Stimulated activated CD4-positive, alpha-beta T cell treated with anti-CD3 and anti-CD28 coated beads, Interleukin-1b, Interleukin-23, amount 100 ng/mL, for 48 hours (primary cell): ENCODE measurements around the gene TRERF1.
"Not testable (repeated sequence)": the region's sequence is repeated elsewhere in the genome, so short reads cannot be mapped to it uniquely, and the experiment has no call there.

ENCODE experiments used
- DNase-seq: peaks from one replicate; pipeline ENCODE4 v3.0.0-alpha.2; 2020

The TRERF1 gene

DNA sequence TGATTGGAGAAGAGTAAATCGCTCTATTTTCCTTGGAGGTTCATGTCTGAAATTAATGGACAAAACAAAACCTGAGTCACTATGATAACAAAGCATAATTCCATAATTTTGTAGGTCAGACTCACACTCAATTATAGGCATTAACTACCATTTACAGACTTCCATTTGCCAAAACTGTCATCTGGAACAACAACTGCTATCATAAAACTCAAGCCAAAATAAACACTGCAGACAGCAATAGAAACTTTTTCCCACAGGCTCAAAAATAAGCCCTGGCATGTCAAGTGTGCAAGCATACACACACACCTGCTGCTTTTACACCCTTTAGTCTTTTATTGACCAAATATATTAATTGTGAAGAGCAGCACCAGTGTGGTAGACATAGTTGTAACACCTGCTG, 241.2 kb downstream of the TRERF1 start:
- DNase-seq = no peak

DNA sequence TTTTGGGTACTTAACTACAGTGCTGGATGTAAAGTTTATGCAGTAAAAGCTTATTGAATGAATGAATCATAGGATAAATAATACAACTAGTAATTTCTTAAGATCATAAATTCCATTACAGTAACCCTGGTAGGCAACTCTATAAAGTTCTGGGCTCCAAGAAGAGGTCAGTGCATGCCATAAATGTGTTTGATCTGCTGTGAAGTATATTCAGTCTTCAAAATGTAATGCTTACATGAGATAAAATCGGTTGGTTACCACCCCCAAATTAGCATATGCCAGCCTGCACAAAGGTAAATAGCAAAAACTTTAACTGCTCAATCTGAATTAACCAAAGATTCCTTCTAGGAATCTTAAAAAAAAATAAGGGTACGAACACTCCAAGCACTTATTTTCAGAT, 244.2 kb downstream of the TRERF1 start:
- DNase-seq = not testable (repeated sequence)

DNA sequence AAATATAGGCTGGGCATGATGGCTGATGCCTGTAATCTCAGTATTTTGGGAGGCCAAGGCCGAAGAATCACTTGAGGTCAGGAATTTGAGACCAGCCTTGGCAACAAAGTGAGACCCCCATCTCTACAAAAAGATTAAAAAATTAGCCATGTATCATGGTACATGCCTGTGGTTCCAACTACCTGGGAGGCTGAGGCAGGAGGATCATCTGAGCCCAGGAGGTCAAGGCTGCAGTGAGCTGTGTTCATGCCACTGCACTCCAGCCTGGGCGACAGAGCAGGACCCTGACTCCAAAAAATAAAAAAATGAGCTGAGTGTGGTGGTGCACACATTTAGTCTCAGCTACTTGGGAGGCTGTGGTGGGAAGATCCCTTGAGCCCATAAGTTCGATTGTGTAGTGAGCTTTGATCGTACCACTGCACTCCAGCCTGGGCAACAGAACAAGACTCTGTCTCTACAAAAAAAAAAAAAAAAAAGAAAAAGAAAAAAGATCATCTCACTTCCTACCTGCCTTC, 246.9 kb downstream of the TRERF1 start:
- DNase-seq = no peak

DNA sequence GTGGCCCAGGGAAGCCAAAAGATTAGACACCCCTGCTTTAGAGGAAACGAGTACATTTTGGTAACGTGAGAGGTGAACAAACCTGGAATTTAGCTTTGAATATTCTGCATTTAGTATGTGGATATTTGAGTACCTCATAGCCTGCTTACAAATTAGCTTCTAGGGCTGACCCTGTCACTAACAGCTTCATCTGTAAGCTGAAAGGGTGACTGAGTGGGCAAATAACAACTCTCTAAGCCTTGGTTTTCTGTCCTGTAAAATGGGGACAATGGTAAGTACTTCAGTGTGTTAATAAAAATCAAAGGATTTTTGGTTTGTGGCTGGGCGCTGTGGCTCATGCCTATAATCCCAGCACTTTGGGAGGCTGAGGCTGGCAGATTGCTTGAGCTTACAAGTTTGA, 248.5 kb downstream of the TRERF1 start:
- no peak for DNase-seq

DNA sequence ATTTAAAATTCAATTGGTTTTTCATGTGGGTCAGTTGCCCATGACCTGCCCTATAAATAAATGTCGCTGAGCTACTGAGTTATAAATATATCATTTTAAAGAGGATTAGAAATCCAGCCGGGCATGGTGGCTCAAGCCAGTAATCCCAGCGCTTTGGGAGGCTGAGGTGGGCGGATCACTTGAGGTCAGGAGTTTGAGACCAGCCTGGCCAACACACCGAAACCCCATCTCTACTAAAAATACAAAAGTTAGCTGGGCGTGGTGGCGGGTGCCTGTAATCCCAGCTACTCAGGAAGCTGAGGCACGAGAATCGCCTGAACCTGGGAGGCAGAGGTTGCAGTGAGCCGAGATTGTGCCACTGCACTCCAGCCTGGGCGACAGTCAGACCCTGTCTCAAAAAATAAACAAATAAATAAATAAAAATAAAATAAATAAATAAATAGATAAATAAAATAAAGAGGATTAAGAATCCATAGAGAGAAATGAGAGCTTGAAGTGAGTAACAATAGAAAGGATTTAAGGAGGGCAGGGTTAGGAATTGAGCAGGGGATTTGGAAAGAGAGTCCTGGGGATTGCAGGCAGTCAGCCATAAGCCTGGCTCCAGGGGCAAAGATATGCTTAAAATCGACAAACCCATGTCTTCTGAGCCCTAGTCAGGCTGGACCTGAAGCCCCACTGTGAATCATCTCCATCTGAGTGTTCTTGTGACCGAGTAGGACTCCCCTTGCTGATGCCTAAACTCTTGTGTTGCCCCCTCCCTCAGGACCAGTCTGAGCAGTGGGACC, 249.4 kb downstream of the TRERF1 start:
- not testable (repeated sequence) for DNase-seq

DNA sequence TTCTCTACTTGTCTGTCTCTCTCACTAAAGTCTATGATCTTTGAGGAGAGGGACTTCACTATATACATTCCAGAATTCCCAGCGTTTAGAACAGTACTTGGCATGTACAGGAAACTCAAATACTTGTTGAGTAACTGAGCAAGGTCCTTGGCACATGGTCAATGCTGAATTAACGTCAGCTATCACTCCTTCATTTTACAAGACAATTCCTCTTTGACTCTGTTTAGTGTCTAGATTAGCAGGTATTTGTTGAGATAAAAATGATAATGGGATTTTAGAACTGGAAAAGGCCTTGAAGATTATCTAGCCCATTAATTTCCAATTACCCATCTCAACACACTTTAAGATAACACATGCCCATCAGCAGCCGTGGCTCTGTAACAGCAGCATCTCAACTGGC, 250.3 kb downstream of the TRERF1 start:
- DNase-seq = no peak

DNA sequence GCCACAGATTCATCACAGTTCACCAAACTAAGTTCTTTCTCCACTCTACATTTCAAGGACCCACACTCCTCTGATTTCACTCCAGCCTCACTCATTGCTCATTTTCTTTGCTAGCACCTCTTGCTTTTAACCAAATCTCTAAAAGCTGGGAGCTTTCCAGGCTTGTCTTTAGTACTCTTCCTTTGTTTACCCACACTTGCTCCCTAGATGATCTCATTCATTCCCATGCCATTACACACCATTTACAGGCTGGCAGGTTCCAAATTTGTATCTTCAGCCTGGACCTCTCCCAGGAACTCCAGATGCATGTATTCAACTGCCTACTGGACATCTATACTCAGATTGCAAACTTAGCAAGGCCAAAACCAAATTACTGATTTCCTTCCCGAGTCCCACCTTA, 251.7 kb downstream of the TRERF1 start:
- DNase-seq = no peak

DNA sequence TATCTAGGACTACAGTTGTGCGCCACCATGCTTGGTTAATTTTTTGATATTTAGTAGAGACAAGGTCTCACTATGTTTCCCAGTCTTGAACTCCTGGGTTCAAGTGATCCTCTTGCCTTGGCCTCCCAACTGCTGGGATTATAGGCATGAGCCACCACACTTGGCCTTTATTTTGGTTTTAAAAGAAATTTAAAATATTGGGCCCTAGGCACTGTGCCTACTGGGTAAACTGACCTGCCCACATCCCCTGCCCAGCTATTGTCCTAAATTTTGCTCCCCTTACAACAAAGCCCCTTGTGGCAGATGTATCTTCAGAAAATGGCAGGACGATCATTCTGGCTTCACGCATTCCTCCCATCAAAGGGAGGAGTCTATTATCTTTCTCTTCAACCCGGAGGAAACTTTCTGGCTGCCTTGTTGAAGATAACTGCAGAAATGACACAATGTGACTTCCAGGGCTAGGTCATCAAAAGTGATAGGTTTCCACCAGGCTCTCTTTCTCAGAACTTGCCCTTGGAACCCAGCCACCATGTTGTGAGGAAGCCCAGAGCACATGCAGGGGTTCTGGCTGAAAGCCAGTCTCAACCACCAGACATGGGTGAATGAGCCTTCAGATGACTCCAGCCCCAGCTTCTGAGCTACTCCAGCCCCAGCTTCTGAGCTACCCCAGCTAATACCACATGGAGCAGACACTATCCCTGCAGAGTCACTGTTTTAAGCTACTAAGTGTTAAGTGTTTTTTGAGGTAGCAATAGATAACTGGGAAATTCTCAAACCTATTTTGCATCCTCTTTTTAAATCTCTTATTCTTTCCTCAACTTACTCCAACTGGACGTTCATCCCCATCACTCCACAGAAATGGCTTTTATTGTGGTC, 252.4 kb downstream of the TRERF1 start:
- no peak for DNase-seq

DNA sequence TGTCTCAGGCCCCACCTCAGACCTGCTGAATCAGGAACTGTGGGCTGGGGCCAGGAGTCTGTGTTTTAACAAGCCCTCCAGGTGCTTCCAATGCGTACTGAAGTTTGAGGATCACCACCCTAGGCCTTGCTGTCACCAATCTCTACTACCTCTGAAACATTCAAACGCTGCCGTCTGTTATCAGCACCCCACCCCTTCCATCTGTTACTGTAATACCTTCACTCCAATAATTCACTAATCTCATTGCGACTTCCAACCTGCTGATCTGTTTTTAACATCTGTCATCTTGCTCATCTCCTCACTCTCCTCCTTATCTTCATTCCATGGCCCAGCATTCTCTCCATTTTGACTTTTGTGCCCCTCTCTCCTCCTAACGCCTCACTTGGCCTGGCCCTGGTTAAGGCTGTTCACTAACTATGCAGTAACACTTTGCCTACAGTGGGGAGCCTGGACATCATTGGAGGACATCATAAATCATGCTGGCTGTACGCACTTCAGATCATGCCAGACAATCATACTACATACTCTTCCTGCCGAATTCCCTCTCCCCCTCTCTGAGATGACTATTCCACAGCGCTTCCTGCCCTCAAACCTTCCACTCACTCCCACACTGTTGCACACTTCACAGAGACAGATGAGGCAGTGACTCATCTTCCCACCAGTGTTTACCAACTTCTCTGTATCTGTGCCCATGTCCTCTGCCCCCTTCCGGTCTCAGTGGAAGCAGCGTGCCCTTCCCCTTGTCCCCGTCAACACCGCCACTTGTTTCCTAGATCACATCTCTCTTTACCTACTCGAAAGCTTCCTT, 254.0 kb downstream of the TRERF1 start:
- DNase-seq = peak; percentile 16

DNA sequence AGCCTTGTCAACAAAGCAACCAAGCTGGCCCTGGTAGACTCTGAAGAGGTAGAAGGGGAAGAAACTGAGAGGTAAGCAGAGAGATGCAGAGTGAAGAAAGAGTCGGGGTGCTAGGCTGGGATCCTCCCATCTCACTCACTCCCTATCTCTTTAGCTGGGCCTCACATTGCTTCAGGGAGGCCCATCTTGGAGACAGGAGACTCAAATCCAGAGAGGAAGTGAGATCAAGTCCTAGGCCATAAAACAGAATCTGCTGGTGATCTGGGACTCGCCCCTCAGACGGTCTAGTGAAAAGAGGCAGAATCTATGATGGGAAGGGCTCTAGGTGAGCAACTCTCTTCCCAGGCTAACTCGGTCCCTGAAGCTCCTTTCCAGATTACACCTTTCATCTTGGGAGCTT, 256.3 kb downstream of the TRERF1 start:
- no peak for DNase-seq

DNA sequence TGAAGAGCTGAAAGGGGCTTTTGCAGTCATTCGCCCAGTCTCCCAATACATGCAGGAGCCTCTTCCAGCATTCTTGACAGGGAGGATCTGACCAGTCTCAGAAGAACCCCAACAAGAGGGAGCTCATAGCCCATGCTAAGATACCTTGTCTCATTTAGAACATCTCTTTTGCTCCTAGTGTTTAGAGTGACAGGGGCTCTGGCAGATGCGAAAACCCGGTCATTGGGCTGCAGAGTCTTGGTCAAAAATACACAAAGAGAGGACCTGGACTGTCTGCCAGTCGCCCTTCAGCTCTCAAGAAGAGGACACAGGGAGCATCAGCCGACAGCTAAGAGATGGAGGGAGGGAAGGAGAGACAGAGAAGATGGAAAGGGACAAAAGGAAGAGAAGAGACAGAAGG, 257.7 kb downstream of the TRERF1 start:
- no peak for DNase-seq

DNA sequence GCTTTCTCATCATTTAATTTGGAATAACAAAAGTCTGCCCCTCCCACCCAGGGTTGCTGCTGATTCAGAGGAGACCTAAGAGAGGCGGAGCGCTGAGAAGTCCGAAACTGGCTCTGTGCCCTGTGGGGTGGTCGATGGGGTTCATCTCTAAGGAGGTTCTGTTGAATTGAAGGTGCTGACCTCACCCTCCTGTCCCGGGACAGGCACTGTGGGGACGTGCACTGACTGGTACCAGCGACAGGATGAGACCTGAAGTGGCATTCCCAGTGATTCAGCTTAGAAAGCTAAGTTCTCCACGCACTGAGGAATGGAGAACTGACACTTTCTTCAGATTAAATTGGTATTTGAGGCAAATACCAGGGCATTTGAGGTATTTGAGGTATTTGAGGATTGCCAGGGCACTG, 258.2 kb downstream of the TRERF1 start:
- DNase-seq = no peak

DNA sequence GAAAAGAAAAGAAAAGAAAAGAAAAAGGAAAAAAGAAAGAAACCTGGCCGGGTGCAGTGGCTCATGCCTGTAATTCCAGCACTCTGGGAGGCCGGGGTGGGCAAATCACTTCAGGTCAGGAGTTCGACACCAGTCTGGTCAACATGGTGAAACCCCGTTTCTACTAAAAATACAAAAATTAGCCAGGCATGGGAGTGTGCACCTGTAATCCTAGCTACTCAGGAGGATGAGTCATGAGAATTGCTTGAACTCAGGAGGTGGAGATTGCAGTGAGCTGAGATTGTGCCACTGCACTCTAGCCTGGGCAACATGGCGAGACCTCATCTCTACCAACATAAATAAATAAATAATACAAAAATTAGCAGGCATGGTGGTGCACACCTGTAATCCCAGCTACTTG, 259.3 kb downstream of the TRERF1 start:
- DNase-seq = not testable (repeated sequence)

DNA sequence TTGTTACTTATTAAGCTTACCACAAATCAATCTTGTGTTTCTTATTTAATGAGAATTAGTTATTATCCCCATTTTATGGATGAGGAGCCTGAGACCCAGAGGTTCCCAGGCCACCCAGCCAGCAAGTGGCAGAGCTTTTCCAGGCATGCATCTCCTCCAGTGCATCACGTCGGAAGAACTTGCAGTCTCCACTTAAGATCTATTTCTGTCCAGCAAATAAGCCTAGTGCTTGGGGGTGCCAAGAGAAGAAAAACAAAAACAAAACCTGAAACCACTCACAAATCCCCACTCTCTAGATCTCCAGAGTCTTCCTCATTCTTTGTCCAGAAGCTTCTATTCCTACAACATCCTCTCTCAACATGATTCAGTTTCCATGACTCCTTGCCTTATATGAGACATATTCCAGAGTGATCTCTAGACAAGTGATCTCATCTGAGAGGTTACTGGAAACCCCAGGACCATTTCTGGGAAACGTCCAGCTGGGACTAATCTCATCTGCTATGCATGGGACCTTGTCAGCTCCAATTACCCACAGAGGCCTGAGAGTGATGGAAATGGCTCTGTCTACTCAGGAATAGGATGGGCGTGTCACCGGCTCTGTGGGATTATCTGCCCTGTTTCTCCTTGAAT, 261.1 kb downstream of the TRERF1 start:
- no peak for DNase-seq

DNA sequence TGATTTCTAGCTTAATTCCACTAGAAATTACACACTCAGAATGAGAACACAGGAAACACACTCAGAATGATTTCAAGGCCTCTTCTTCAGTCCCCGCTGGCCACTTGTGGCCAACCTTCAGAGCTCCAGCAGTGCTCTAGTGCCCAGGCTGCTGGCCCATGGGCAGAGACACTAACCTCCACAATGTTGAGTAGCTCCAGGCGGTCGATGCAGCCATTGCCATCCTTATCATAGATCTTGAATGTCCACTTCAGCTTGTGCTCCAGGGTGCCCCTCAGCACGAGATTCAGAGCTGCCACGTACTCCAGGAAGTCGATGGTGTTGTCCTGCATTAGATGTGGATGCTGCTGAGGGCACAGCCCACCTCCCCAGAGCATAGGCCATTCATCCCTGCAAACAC, 263.3 kb downstream of the TRERF1 start:
- no peak for DNase-seq

DNA sequence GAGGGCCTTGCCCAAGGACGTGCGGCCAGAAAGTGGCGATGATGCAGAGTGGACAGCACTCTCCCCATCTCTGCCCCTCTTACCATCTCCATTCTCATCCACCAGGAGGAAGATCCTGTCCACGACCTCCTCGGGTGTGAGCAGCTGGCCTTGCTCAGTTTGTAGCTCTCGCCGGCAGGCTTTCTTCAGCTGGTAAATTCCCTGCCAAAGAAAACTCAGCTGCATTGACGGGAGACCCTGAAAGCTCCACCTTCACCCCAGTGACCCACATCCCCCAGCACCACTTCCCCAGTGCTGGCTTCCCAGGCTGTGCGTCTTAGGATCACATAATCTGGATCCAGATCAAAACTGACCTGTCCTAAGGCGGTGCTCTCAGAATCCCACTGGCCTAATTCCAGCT, 266.1 kb downstream of the TRERF1 start:
- no peak for DNase-seq

DNA sequence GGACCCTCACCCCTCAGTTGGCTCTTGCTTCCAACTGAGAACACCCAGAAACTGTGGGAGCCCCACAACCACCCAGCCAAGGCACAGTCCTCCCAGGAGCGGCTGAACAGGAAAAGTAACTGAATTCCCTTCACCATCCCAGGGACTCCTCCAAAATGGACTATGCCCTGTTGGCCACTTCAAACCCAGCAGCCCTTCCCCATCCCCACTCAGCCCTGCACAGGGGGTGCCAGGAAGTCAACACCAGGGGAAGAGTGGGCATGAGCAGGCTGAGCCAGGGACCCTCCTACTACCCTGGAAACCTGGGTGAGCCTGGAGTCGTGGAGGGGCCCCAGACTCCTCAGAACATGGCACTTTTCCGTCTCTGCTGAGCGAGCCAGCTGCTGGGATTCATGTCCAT, 267.3 kb downstream of the TRERF1 start:
- no peak for DNase-seq

DNA sequence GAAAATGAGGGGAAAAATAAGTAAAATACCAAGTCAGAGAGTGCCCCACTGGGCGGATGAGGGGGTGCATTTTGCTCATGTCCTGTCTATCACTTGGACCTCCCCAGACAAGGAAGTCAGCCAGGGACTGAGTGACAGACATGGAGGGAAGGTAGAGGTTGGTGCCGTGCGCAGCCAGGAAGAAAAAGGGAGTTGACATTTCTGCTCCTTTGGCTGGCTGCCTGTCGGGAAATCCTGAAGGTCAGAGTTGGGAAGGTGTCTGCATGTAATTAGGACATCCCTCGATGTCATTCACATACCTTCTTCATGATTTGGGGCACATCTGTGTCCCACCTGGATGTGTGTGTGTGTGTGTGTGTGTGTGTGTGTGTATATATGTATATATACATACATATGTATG, 269.6 kb downstream of the TRERF1 start:
- no peak for DNase-seq

DNA sequence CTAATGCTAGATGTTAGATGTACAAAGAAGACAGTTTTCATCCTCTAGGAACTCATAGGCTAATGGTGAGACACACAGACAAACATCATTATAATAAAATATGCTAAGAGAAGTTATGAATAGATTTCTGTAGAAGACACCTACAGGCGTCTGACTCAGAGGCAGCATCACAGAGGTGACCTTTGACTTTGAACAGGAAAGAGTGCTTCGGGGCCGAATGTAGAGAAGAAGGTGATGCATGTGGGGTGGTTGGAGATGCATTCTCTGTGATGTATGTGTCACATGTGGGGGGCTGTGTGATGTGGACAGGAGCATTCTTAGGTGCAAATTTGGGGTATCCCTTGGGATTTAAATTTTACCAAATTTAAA, 271.8 kb downstream of the TRERF1 start:
- DNase-seq = peak; percentile 66

DNA sequence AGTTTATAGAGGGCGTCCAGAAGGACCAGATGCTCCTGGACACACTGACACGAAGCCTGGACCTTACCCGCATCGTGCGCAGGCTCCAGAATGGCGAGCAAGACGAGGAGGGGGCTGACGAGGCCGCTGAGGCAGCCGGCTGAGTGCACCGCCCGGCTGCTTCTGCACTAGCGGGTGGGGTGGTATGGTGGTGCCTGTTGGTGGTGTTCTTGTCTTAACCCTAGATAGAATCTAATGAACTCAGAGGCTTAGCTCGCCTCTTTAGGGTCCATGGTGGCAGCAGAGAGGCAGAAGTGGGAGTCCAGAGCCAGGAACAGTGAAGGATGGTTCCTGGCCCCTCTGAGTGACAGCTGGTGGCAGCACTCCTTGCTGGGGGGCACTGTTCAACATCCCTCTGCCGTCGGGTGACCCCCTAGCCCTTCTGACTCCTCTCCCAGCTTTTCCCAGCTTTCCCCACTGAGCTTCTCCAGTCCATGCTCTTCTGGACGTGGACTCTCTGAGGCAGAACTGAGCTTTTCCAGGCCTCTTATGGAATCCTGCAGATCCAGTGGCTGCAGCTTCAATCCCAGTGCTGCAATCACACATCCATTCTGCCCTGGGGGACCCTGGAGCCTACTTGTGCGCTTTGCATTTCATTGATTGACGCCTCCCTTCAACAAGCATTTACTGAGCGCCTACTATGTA, 272.3 kb downstream of the TRERF1 start:
- DNase-seq = no peak

DNA sequence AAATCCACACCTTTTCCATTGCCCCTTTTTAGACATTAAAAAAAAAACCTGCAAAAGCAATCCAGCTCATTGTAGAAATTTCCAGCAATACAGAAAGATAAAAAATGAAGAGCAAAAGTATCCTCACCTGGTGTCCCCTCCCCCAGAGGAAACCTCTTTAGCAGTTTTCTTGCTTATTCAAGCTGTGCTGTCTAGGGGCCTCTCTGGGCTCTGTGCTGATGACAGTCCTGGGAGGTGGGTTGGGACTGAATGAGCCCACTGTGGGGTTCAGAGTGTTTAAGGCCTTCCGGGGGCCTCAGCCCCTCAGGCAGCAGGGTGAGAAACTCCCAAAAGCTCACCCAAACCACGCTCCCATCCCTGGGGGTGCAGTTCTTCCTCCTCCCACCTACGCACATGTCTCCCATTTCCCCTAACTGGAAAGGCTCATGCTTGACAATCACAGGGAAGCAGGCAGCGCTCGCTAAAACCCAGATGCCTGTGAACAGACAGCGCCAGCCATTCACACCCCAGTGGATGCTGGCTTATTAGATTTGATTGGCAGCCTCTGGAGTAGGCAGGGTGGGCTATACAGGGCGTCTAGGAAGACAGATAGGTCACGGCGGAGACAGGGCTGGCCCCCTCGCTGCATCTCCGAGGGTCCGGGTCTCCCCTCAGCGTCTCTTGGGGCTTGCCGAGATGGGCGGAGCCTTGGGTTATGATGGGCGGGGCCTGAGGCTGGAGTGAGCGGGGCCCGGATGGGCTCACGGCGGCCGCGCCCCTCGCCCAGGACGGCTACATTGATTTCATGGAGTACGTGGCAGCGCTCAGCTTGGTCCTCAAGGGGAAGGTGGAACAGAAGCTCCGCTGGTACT, 274.0 kb downstream of the TRERF1 start:
- no peak for DNase-seq
